GM18861 (cell line): Measurements from ENCODE around the gene INSL3.

Experiments
- ATAC-seq: cut with Tn5 transposase; IDR thresholded peaks from one replicate; pipeline ENCODE4 v1.9.1; 2021; ENCODE audit not compliant: unreplicated experiment

The INSL3 gene

GRCh38 chr19:17821190-17821589, at the start of gene INSL3:
Gene INSL3 (minus strand): TSS chr19:17821519. CDS start chr19:17821506, 13 bp downstream.
- no peak for ATAC-seq

GRCh38 chr19:17869114-17869608, 47.8 kb upstream of the INSL3 start:
- no peak for ATAC-seq

GRCh38 chr19:17868669-17869068, 47.4 kb upstream of the INSL3 start:
- ATAC-seq = no peak

- ATAC-seq = no peak
These were observed 45.7 kb upstream of the INSL3 start for GRCh38 chr19:17866964-17867486.

- ATAC-seq = no peak
These were observed 45.1 kb upstream of the INSL3 start for GRCh38 chr19:17866312-17866963.

GRCh38 chr19:17865364-17866311, 44.3 kb upstream of the INSL3 start:
- no peak for ATAC-seq

GRCh38 chr19:17863520-17864182, 42.3 kb upstream of the INSL3 start:
- ATAC-seq = no peak

- ATAC-seq = no peak
These were observed 41.6 kb upstream of the INSL3 start for GRCh38 chr19:17862711-17863519.

GRCh38 chr19:17861542-17862402, 40.5 kb upstream of the INSL3 start:
- no peak for ATAC-seq

GRCh38 chr19:17860993-17861360, 39.7 kb upstream of the INSL3 start:
- no peak for ATAC-seq

GRCh38 chr19:17860331-17860992, 39.1 kb upstream of the INSL3 start:
- ATAC-seq = no peak

- ATAC-seq = peak; percentile 90
These were observed 38.4 kb upstream of the INSL3 start, which contains the start of gene RPL18A for GRCh38 chr19:17859533-17860330. Gene RPL18A (plus strand): TSS chr19:17859910. CDS start chr19:17859957, 47 bp downstream.

GRCh38 chr19:17855280-17856152, 34.2 kb upstream of the INSL3 start:
- no peak for ATAC-seq

GRCh38 chr19:17854061-17854460, 32.7 kb upstream of the INSL3 start:
- ATAC-seq = no peak

GRCh38 chr19:17848595-17849292, 27.4 kb upstream of the INSL3 start:
- no peak for ATAC-seq
